Measurements from ENCODE around the gene ASXL1. TPM values are rescaled to one million over a fixed set of nuclear protein-coding genes. Genes with fewer than 3 reads are reported as not detected.

The ASXL1 gene
- total RNA-seq, 2 experiments from 2014 or later = 129 to 137 TPM

- ATAC-seq = no peak
- intact Hi-C loops (cut with micrococcal nuclease) = loop anchor here (5.0 kb wide), 1 partner anchor 43 kb away; no protein-coding TSS in a partner anchor
- ChIA-PET CTCF (interaction anchor here (1.5 kb wide), 1 partner anchor 27 kb away, joined by 3 read pairs; the partner anchor contains the start of gene ASXL1), POLR2A (interaction anchor here (0.7 kb wide), 1 partner anchor 64 kb away, joined by 3 read pairs; no protein-coding TSS in a partner anchor)
- no peaks in the 10 kb centered on the region for H3K9me3 Mint-ChIP-seq
- no peak overlapping the region for H3K4me3 Mint-ChIP-seq
- peaks cover 55% of the 10 kb centered on the region for H3K36me3 Mint-ChIP-seq (ENCODE audit: low read depth)
- TF ChIP-seq CTCF (IDR thresholded peaks at IDR 0.05) = no peak
- no peak overlapping the region for H3K27ac Mint-ChIP-seq
- peaks cover 39% of the 10 kb centered on the region for H3K4me1 Mint-ChIP-seq (ENCODE audit: low read depth)
- H3K27me3 Mint-ChIP-seq = no peaks in the 10 kb centered on the region
- DNase-seq = no peak
Measured at GRCh38 chr20:32330555-32330897, 27.6 kb upstream of the ASXL1 start.

- Mint-ChIP-seq H3K9me3 (no peaks in the 10 kb centered on the region), H3K27me3 (no peaks in the 10 kb centered on the region), H3K4me3 (no peak overlapping the region), H3K27ac (peak overlapping the region; percentile 90), H3K36me3 (ENCODE audit: low read depth) (peaks cover 45% of the 10 kb centered on the region), H3K4me1 (ENCODE audit: low read depth) (peaks cover 47% of the 10 kb centered on the region)
- intact Hi-C loops (cut with micrococcal nuclease) = loop anchor here (5.0 kb wide), 1 partner anchor 45 kb away; no protein-coding TSS in a partner anchor
- ATAC-seq (no peak), DNase-seq (peak; percentile 25)
- ChIA-PET POLR2A (interaction anchor here (0.7 to 2.8 kb wide), 13 partner anchors 9 to 101 kb away, joined by 3 to 15 read pairs (median 4); partner anchors contain the start of gene ASXL1), CTCF (interaction anchor here (0.8 kb wide), 1 partner anchor 29 kb away, joined by 3 read pairs; no protein-coding TSS in a partner anchor)
- TF ChIP-seq CTCF (IDR thresholded peaks at IDR 0.05) = no peak
Measured at GRCh38 chr20:32332614-32333013, 25.5 kb upstream of the ASXL1 start.

- H3K4me1 Mint-ChIP-seq (ENCODE audit: low read depth) = peaks cover 47% of the 10 kb centered on the region
- intact Hi-C loops (cut with micrococcal nuclease) = loop anchor here (5.0 kb wide), 1 partner anchor 46 kb away; no protein-coding TSS in a partner anchor
- peak; percentile 73 for DNase-seq
- no peaks in the 10 kb centered on the region for H3K9me3 Mint-ChIP-seq
- H3K27ac Mint-ChIP-seq = peak overlapping the region; percentile 90
- H3K4me3 Mint-ChIP-seq = peak overlapping the region; percentile 18
- ATAC-seq = peak; percentile 84
- CTCF ChIA-PET = interaction anchor here (0.8 to 1.3 kb wide), 2 partner anchors 28 to 29 kb away, joined by 3 read pairs; no protein-coding TSS in a partner anchor
- TF ChIP-seq CTCF (IDR thresholded peaks at IDR 0.05) = no peak
- H3K36me3 Mint-ChIP-seq (ENCODE audit: low read depth) = peaks cover 45% of the 10 kb centered on the region
- POLR2A ChIA-PET = interaction anchor here (0.6 to 2.8 kb wide), 16 partner anchors 8 to 566 kb away, joined by 3 to 15 read pairs (median 4); partner anchors contain the start of gene ASXL1
- H3K27me3 Mint-ChIP-seq = no peaks in the 10 kb centered on the region
Measured at GRCh38 chr20:32333181-32333987, 24.7 kb upstream of the ASXL1 start.

- H3K27ac Mint-ChIP-seq = peak overlapping the region; percentile 90
- H3K27me3 Mint-ChIP-seq = no peaks in the 10 kb centered on the region
- peaks cover 43% of the 10 kb centered on the region for H3K36me3 Mint-ChIP-seq (ENCODE audit: low read depth)
- ChIA-PET POLR2A (interaction anchor here (0.6 to 2.8 kb wide), 13 partner anchors 9 to 567 kb away, joined by 3 to 15 read pairs (median 4); partner anchors contain the start of gene ASXL1), CTCF (interaction anchor here (1.3 kb wide), 1 partner anchor 29 kb away, joined by 3 read pairs; no protein-coding TSS in a partner anchor)
- H3K9me3 Mint-ChIP-seq = no peaks in the 10 kb centered on the region
- DNase-seq = peak; percentile 68
- TF ChIP-seq CTCF (IDR thresholded peaks at IDR 0.05) = no peak
- intact Hi-C loops (cut with micrococcal nuclease) = loop anchor here (5.0 kb wide), 1 partner anchor 47 kb away; no protein-coding TSS in a partner anchor
- peaks cover 47% of the 10 kb centered on the region for H3K4me1 Mint-ChIP-seq (ENCODE audit: low read depth)
- H3K4me3 Mint-ChIP-seq = peak overlapping the region; percentile 17
- ATAC-seq = peak; percentile 38
Measured at GRCh38 chr20:32333988-32334885, 23.9 kb upstream of the ASXL1 start.
